ENCODE data around the gene ITGA3. TPM values are rescaled to one million over a fixed set of nuclear protein-coding genes. Genes with fewer than 3 reads are reported as not detected.

The ITGA3 gene
- total RNA-seq, 1 donor from 2014 or later = 17.0 TPM

Other genes starting within 250 kb of the ITGA3 start
- gene TAC4, start 208.0 kb upstream of the ITGA3 start, total RNA-seq = 0.44 TPM
- gene DLX4, start 86.9 kb upstream of the ITGA3 start, total RNA-seq = not detected
- gene DLX3, start 60.9 kb upstream of the ITGA3 start, total RNA-seq = not detected
- gene PDK2, start 39.2 kb downstream of the ITGA3 start, total RNA-seq = 206 TPM
- gene SAMD14, start 74.0 kb downstream of the ITGA3 start, total RNA-seq = 1.6 TPM
- 33.0 TPM for gene PPP1R9B, start 94.6 kb downstream of the ITGA3 start, total RNA-seq
- gene SGCA, start 109.9 kb downstream of the ITGA3 start, total RNA-seq = 137 TPM
- gene COL1A1, start 145.5 kb downstream of the ITGA3 start, total RNA-seq = 45.8 TPM
- gene TMEM92, start 218.4 kb downstream of the ITGA3 start, total RNA-seq = not detected

All from left ventricle myocardium inferior (tissue), 1 donor.